ENCODE data around the gene TM7SF2.

- TF ChIP-seq CTCF (IDR thresholded peaks at IDR 0.05) (no peak), FOXP4 (CRISPR knock-in tag; IDR thresholded peaks at IDR 0.05) (no peak), CREB1 (CRISPR knock-in tag; IDR thresholded peaks at IDR 0.05) (no peak), ATF3 (CRISPR knock-in tag; conservative IDR thresholded peaks at IDR 0.05) (no peak), HMGXB4 (CRISPR knock-in tag; IDR thresholded peaks at IDR 0.05) (no peak), ESRRA (CRISPR knock-in tag; IDR thresholded peaks at IDR 0.05; ENCODE audit: borderline replicate concordance) (no peak), E2F5 (CRISPR knock-in tag; IDR thresholded peaks at IDR 0.05) (no peak), TP53 (CRISPR knock-in tag; IDR thresholded peaks at IDR 0.05) (no peak), NR3C1 (CRISPR knock-in tag; conservative IDR thresholded peaks at IDR 0.05; ENCODE audit: low read depth) (no peak), ATF1 (CRISPR knock-in tag; IDR thresholded peaks at IDR 0.05) (no peak), ZNF532 (CRISPR knock-in tag; IDR thresholded peaks at IDR 0.05; ENCODE audit: borderline replicate concordance) (no peak), ETV6 (CRISPR knock-in tag; IDR thresholded peaks at IDR 0.05) (no peak), TCF7 (CRISPR knock-in tag; IDR thresholded peaks at IDR 0.05; ENCODE audit: low read depth) (no peak), FOXP1 (CRISPR knock-in tag; IDR thresholded peaks at IDR 0.05; ENCODE audit: borderline replicate concordance) (no peak)
These were observed 48.1 kb upstream of the TM7SF2 start for GRCh38 chr11:65063532-65063931.
